SJCRH30 (cell line): Measurements from ENCODE around the gene EDN2. TPM values are rescaled to one million over a fixed set of nuclear protein-coding genes. Genes with fewer than 3 reads are reported as not detected.

Experiments
- DNase-seq, 2 experiments: peaks; one replicate each; pipeline ENCODE4 v3.0.0-alpha.2; 2015 to 2020
- H3K27ac ChIP-seq: fragments of 250-450 bp; sonication (Bioruptor Pico); 2 replicates; pipeline ENCODE4 v1.5.1; 2020; ENCODE audit warnings: mild to moderate bottlenecking, moderate library complexity
- H3K27me3 ChIP-seq: fragments of 250-450 bp; sonication (Bioruptor Pico); 2 replicates; pipeline ENCODE4 v1.5.1; 2020; ENCODE audit warnings: mild to moderate bottlenecking, moderate library complexity
- H3K36me3 ChIP-seq: fragments of 250-450 bp; sonication (Bioruptor Pico); 2 replicates; pipeline ENCODE4 v1.5.1; 2020; ENCODE audit warnings: mild to moderate bottlenecking, moderate library complexity
- H3K4me1 ChIP-seq: fragments of 250-450 bp; sonication (Bioruptor Pico); 2 replicates; pipeline ENCODE4 v1.5.1; 2020; ENCODE audit warnings: mild to moderate bottlenecking, moderate library complexity
- H3K4me3 ChIP-seq: fragments of 250-450 bp; sonication (Bioruptor Pico); 2 replicates; pipeline ENCODE4 v1.5.1; 2020; ENCODE audit warnings: mild to moderate bottlenecking, moderate library complexity
- H3K9me3 ChIP-seq: fragments of 250-450 bp; sonication (Bioruptor Pico); replicated peaks from 2 replicates; pipeline ENCODE4 v1.5.1; 2020; ENCODE audit warnings: mild to moderate bottlenecking, moderate library complexity
- total RNA-seq: library from RNA; depleted of rRNA; stranded (reverse); fragments of >200 nt; shearing (Covaris generic); gene quantifications from 2 replicates; pipeline ENCODE4 v1.2.3, GENCODE V29; 2014; rRNA removed

EDN2 gene
- total RNA-seq: 0.18 and 0.32 TPM in 2 replicates

- Histone ChIP-seq H3K36me3 (no peaks in the 10 kb centered on the region), H3K27ac (peak within 1 kb of the TSS; percentile 83; the same call in 1 of the 2 replicates), H3K27me3 (no peaks in the 10 kb centered on the region), H3K4me3 (no peak within 1 kb of the TSS), H3K4me1 (peaks cover 58% of the 10 kb centered on the region), H3K9me3 (no peaks in the 10 kb centered on the region)
- DNase-seq: no peak
These were observed at the start of gene EDN2 for GRCh38 chr1:41484402-41485241. EDN2 (minus strand) TSS chr1:41484683; CDS start chr1:41484601, 82 bp downstream.

GRCh38 chr1:41533731-41534080 lies 49.2 kb upstream of the EDN2 start:
- H3K36me3 ChIP-seq: no peaks in the 10 kb centered on the region
- DNase-seq: no peak
- peaks cover 4% of the 10 kb centered on the region; the same call in 1 of the 2 replicates for H3K4me1 ChIP-seq
- H3K9me3 ChIP-seq: no peaks in the 10 kb centered on the region
- no peak overlapping the region for H3K4me3 ChIP-seq
- H3K27me3 ChIP-seq: no peaks in the 10 kb centered on the region; the same call in 1 of the 2 replicates
- H3K27ac ChIP-seq: no peak overlapping the region

GRCh38 chr1:41533016-41533730 lies 48.7 kb upstream of the EDN2 start:
- Histone ChIP-seq H3K27me3 (no peaks in the 10 kb centered on the region; the same call in 1 of the 2 replicates), H3K9me3 (no peaks in the 10 kb centered on the region), H3K4me3 (no peak overlapping the region), H3K4me1 (peaks cover 4% of the 10 kb centered on the region; the same call in 1 of the 2 replicates), H3K36me3 (no peaks in the 10 kb centered on the region), H3K27ac (no peak overlapping the region)
- no peak for DNase-seq

GRCh38 chr1:41532206-41532975 lies 47.9 kb upstream of the EDN2 start:
- H3K4me3 ChIP-seq: no peak overlapping the region
- H3K36me3 ChIP-seq: no peaks in the 10 kb centered on the region
- no peaks in the 10 kb centered on the region; the same call in 1 of the 2 replicates for H3K4me1 ChIP-seq
- H3K27ac ChIP-seq: no peak overlapping the region
- no peaks in the 10 kb centered on the region for H3K9me3 ChIP-seq
- no peaks in the 10 kb centered on the region; the same call in 1 of the 2 replicates for H3K27me3 ChIP-seq
- no peak for DNase-seq

GRCh38 chr1:41530411-41530810 lies 45.9 kb upstream of the EDN2 start:
- Histone ChIP-seq H3K36me3 (no peaks in the 10 kb centered on the region), H3K4me3 (no peak overlapping the region), H3K27ac (no peak overlapping the region), H3K27me3 (no peaks in the 10 kb centered on the region; the same call in 1 of the 2 replicates), H3K4me1 (no peaks in the 10 kb centered on the region), H3K9me3 (no peaks in the 10 kb centered on the region)
- DNase-seq: no peak

- Histone ChIP-seq H3K36me3 (no peaks in the 10 kb centered on the region), H3K27ac (no peak overlapping the region), H3K9me3 (no peaks in the 10 kb centered on the region), H3K27me3 (no peaks in the 10 kb centered on the region; the same call in 1 of the 2 replicates), H3K4me1 (no peaks in the 10 kb centered on the region), H3K4me3 (no peak overlapping the region)
- no peak for DNase-seq
These were observed 45.3 kb upstream of the EDN2 start for GRCh38 chr1:41529621-41530395.

GRCh38 chr1:41528726-41529605 lies 44.5 kb upstream of the EDN2 start:
- no peak overlapping the region for H3K27ac ChIP-seq
- no peaks in the 10 kb centered on the region; the same call in 1 of the 2 replicates for H3K27me3 ChIP-seq
- H3K9me3 ChIP-seq: no peaks in the 10 kb centered on the region
- H3K4me1 ChIP-seq: no peaks in the 10 kb centered on the region
- H3K4me3 ChIP-seq: no peak overlapping the region
- no peaks in the 10 kb centered on the region for H3K36me3 ChIP-seq
- DNase-seq: no peak

GRCh38 chr1:41528106-41528505 lies 43.6 kb upstream of the EDN2 start:
- Histone ChIP-seq H3K4me1 (no peaks in the 10 kb centered on the region), H3K27me3 (no peaks in the 10 kb centered on the region; the same call in 1 of the 2 replicates), H3K9me3 (no peaks in the 10 kb centered on the region), H3K27ac (no peak overlapping the region), H3K4me3 (no peak overlapping the region), H3K36me3 (no peaks in the 10 kb centered on the region)
- no peak for DNase-seq

- Histone ChIP-seq H3K27me3 (no peaks in the 10 kb centered on the region), H3K4me1 (no peaks in the 10 kb centered on the region; the same call in 1 of the 2 replicates), H3K36me3 (no peaks in the 10 kb centered on the region), H3K27ac (no peak overlapping the region), H3K4me3 (no peak overlapping the region), H3K9me3 (no peaks in the 10 kb centered on the region)
- DNase-seq: no peak
These were observed 42.6 kb upstream of the EDN2 start for GRCh38 chr1:41526956-41527561.

- H3K36me3 ChIP-seq: no peaks in the 10 kb centered on the region
- H3K4me3 ChIP-seq: no peak overlapping the region
- DNase-seq: no peak
- no peaks in the 10 kb centered on the region for H3K9me3 ChIP-seq
- H3K27ac ChIP-seq: no peak overlapping the region
- H3K4me1 ChIP-seq: peaks cover 5% of the 10 kb centered on the region; the same call in 1 of the 2 replicates
- H3K27me3 ChIP-seq: no peaks in the 10 kb centered on the region
These were observed 41.6 kb upstream of the EDN2 start for GRCh38 chr1:41525891-41526587.

- Histone ChIP-seq H3K9me3 (no peaks in the 10 kb centered on the region), H3K27me3 (no peaks in the 10 kb centered on the region), H3K4me3 (no peak overlapping the region), H3K4me1 (peaks cover 5% of the 10 kb centered on the region; the same call in 1 of the 2 replicates), H3K36me3 (no peaks in the 10 kb centered on the region), H3K27ac (no peak overlapping the region)
- DNase-seq: no peak
These were observed 40.5 kb upstream of the EDN2 start for GRCh38 chr1:41524676-41525675.
